ENCODE measurements around the gene NCF4. TPM values are rescaled to one million over a fixed set of nuclear protein-coding genes. Genes with fewer than 3 reads are reported as not detected.

Gene NCF4
- total and polyA plus RNA-seq, 9 of the 15 experiments (the other 6 are each of a cell fraction or from before 2014, with no cell fraction given): 0.04 to 0.95 (median 0.33) TPM

- no peak for TF ChIP-seq ZNF695 (CRISPR knock-in tag; IDR thresholded peaks at IDR 0.05)
- no peak for TF ChIP-seq NELFE (IDR thresholded peaks at IDR 0.05; ENCODE audit: insufficient read depth, insufficient read length)
- TF ChIP-seq ZNF398 (CRISPR knock-in tag; IDR thresholded peaks at IDR 0.05): no peak
- no peak for TF ChIP-seq ZNF583 (CRISPR knock-in tag; IDR thresholded peaks at IDR 0.05)
- TF ChIP-seq, protein P1, sequence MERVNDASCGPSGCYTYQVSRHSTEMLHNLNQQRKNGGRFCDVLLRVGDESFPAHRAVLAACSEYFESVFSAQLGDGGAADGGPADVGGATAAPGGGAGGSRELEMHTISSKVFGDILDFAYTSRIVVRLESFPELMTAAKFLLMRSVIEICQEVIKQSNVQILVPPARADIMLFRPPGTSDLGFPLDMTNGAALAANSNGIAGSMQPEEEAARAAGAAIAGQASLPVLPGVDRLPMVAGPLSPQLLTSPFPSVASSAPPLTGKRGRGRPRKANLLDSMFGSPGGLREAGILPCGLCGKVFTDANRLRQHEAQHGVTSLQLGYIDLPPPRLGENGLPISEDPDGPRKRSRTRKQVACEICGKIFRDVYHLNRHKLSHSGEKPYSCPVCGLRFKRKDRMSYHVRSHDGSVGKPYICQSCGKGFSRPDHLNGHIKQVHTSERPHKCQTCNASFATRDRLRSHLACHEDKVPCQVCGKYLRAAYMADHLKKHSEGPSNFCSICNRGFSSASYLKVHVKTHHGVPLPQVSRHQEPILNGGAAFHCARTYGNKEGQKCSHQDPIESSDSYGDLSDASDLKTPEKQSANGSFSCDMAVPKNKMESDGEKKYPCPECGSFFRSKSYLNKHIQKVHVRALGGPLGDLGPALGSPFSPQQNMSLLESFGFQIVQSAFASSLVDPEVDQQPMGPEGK (CRISPR knock-in tag; IDR thresholded peaks at IDR 0.05; ENCODE audit: borderline replicate concordance): no peak
Observed at GRCh38 chr22:36914390-36914752, 53.6 kb downstream of the NCF4 start (continued).

- no peak for DNase-seq (ENCODE audit: extremely low read depth in 1 of 4, low spot score in 3 of 4)
- ChIA-PET POLR2A (no interaction called here), CTCF (ENCODE audit: low intra/inter-chr PET ratio) (no interaction called here)
- H3K4me2 ChIP-seq (ENCODE audit: insufficient read depth, low read length): no peak overlapping the region
- H3K36me3 ChIP-seq (ENCODE audit: control insufficient read depth, insufficient read depth, low read length): no peaks in the 10 kb centered on the region
- ATAC-seq: no peak
- H3K27ac ChIP-seq (ENCODE audit: extremely low read depth, low read depth, low read length): no peak overlapping the region
- no peaks in the 10 kb centered on the region for H4K20me1 ChIP-seq (replicated peaks; ENCODE audit: control insufficient read depth, insufficient read depth, low read length)
- no peaks in the 10 kb centered on the region for H3K79me2 ChIP-seq (ENCODE audit: control insufficient read depth, insufficient read depth, low read length)
- H3K9ac ChIP-seq (ENCODE audit: insufficient read depth in 1 of 2, low read depth in 2 of 2, low read length in 2 of 2): no peak overlapping the region
- intact Hi-C loops (cut with micrococcal nuclease): no loop called here
- peaks cover 0 to 6% of the 10 kb centered on the region in 2 experiments; a peak in 4 of 5 replicates for H3K27me3 ChIP-seq (ENCODE audit: control insufficient read depth in 2 of 2, insufficient read depth in 2 of 2, low read length in 2 of 2)
- no peaks in the 10 kb centered on the region for H3K9me1 ChIP-seq (ENCODE audit: control insufficient read depth, insufficient read depth, low read length)
- H3K9me3 ChIP-seq (replicated peaks; ENCODE audit: control insufficient read depth, insufficient read depth, low read depth, low read length): no peaks in the 10 kb centered on the region
- BruUV-seq (replicated peaks): no TSS peak
- no peak overlapping the region for H2AFZ ChIP-seq (ENCODE audit: low read depth, low read length)
- in situ Hi-C loops (cut with MboI): no loop called here
- H3K4me3 ChIP-seq: no peak overlapping the region
- peaks cover 0 to 5% of the 10 kb centered on the region in 2 experiments; a peak in 2 of 5 replicates for H3K4me1 ChIP-seq (replicated peaks in 1 of 2; ENCODE audit: control insufficient read depth in 2 of 2, insufficient read depth in 2 of 2, low read length in 2 of 2)
- no peak for FAIRE-seq
- TF ChIP-seq ZNF354B (CRISPR knock-in tag; IDR thresholded peaks at IDR 0.05): no peak
- TF ChIP-seq THAP12 (CRISPR knock-in tag; IDR thresholded peaks at IDR 0.05): no peak
- no peak for TF ChIP-seq SREBF2 (CRISPR knock-in tag; IDR thresholded peaks at IDR 0.05)
- TF ChIP-seq NCOA1 (IDR thresholded peaks at IDR 0.05; ENCODE audit: low read depth): no peak
- TF ChIP-seq, protein P2, sequence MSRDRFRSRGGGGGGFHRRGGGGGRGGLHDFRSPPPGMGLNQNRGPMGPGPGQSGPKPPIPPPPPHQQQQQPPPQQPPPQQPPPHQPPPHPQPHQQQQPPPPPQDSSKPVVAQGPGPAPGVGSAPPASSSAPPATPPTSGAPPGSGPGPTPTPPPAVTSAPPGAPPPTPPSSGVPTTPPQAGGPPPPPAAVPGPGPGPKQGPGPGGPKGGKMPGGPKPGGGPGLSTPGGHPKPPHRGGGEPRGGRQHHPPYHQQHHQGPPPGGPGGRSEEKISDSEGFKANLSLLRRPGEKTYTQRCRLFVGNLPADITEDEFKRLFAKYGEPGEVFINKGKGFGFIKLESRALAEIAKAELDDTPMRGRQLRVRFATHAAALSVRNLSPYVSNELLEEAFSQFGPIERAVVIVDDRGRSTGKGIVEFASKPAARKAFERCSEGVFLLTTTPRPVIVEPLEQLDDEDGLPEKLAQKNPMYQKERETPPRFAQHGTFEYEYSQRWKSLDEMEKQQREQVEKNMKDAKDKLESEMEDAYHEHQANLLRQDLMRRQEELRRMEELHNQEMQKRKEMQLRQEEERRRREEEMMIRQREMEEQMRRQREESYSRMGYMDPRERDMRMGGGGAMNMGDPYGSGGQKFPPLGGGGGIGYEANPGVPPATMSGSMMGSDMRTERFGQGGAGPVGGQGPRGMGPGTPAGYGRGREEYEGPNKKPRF (IDR thresholded peaks at IDR 0.05; ENCODE audit: low read depth, low read length): no peak
- no peak for TF ChIP-seq SIRT6 (IDR thresholded peaks at IDR 0.05; ENCODE audit: low read depth, low read length)
- no peak for TF ChIP-seq ZKSCAN3 (CRISPR knock-in tag; IDR thresholded peaks at IDR 0.05)
- TF ChIP-seq EZH2 (IDR thresholded peaks at IDR 0.05; ENCODE audit: borderline replicate concordance, low read depth, low read length): no peak
- TF ChIP-seq ZBTB8A (IDR thresholded peaks at IDR 0.05; ENCODE audit: partially characterized antibody): no peak
- TF ChIP-seq ZNF263 (CRISPR knock-in tag; IDR thresholded peaks at IDR 0.05; ENCODE audit: borderline replicate concordance): no peak
Observed at GRCh38 chr22:36916034-36916433, 55.2 kb downstream of the NCF4 start.

Data from K562 (cell line).